ENCODE data around the gene IDE. TPM values are rescaled to one million over a fixed set of nuclear protein-coding genes. Genes with fewer than 3 reads are reported as not detected.

Gene IDE
- 25.5 and 26.2 TPM in 2 replicates for total RNA-seq

GRCh38 chr10:92573798-92574547, at the start of gene IDE:
IDE (minus strand) TSS chr10:92574093; CDS start chr10:92574019, 74 bp downstream.

GRCh38 chr10:92592761-92593618, 19.1 kb upstream of the IDE start, which contains the start of gene KIF11:
KIF11 (plus strand) TSS chr10:92593130; CDS start chr10:92593376, 246 bp downstream.

Other genes starting within 250 kb of the IDE start
- gene KIF11, start 19.0 kb upstream of the IDE start, total RNA-seq = 3.2 and 3.4 TPM in 2 replicates
- gene HHEX, start 115.9 kb upstream of the IDE start, total RNA-seq = 2.9 and 5.3 TPM in 2 replicates